Measurements from ENCODE around the gene LRIG1.

The LRIG1 gene

GRCh38 chr3:66365080-66365479 lies 135.7 kb downstream of the LRIG1 start:
- TF ChIP-seq, protein P1, sequence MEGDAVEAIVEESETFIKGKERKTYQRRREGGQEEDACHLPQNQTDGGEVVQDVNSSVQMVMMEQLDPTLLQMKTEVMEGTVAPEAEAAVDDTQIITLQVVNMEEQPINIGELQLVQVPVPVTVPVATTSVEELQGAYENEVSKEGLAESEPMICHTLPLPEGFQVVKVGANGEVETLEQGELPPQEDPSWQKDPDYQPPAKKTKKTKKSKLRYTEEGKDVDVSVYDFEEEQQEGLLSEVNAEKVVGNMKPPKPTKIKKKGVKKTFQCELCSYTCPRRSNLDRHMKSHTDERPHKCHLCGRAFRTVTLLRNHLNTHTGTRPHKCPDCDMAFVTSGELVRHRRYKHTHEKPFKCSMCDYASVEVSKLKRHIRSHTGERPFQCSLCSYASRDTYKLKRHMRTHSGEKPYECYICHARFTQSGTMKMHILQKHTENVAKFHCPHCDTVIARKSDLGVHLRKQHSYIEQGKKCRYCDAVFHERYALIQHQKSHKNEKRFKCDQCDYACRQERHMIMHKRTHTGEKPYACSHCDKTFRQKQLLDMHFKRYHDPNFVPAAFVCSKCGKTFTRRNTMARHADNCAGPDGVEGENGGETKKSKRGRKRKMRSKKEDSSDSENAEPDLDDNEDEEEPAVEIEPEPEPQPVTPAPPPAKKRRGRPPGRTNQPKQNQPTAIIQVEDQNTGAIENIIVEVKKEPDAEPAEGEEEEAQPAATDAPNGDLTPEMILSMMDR (conservative IDR thresholded peaks at IDR 0.05; ENCODE audit: low read length): no peak
- no peak for DNase-seq (ENCODE audit: low read depth)
- H3K4me3 ChIP-seq (ENCODE audit: low read length): no peak overlapping the region

DNA sequence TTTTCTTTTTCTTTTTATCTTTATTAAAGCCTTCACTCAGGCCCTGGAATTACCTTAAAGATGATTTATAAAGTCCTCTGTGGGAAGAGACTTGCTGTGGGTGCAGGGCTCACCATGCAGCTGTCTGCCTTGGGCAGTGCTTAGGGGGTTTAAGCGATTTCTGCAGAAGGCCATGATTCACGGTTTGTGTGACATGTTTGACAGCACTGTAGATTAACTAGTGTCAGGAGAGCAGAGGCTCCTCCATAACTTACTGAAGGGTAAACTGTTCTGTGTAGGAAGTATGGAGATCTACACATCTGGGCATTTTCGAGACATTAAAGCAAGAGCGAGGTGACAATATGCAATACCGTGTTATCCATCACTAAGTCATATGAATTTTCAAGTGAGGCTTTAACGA lies 137.7 kb downstream of the LRIG1 start:
- DNase-seq (ENCODE audit: low read depth): no peak
- TF ChIP-seq, protein P1 (conservative IDR thresholded peaks at IDR 0.05; ENCODE audit: low read length): no peak
- no peak overlapping the region for H3K4me3 ChIP-seq (ENCODE audit: low read length)

GRCh38 chr3:66362541-66362941 lies 138.3 kb downstream of the LRIG1 start:
- no peak overlapping the region for H3K4me3 ChIP-seq (ENCODE audit: low read length)
- TF ChIP-seq, protein P1 (conservative IDR thresholded peaks at IDR 0.05; ENCODE audit: low read length): no peak
- DNase-seq (ENCODE audit: low read depth): peak; percentile 82

DNA sequence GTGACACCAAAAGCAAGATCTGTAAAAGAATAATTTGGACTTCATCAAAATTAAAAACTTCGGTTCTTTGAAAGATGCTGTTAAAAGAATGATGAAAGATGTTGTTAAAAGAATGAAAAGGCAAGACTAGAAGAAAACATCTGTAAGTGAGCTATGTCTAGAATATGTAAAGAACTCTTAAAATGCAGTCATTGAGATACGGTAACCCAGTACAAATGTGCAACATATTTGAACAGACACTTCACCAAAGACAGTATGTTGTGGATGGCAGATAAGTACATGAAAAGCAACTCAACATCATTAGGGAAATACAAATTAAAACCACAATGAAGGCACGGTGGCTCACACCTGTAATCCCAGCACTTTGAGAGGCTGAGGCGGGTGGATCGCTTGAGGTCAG lies 139.5 kb downstream of the LRIG1 start:
- TF ChIP-seq, protein P1 (conservative IDR thresholded peaks at IDR 0.05; ENCODE audit: low read length): no peak
- no peak overlapping the region for H3K4me3 ChIP-seq (ENCODE audit: low read length)
- peak; percentile 33 for DNase-seq (ENCODE audit: low read depth)

GRCh38 chr3:66355997-66356396 lies 144.8 kb downstream of the LRIG1 start:
- no peak overlapping the region for H3K4me3 ChIP-seq (ENCODE audit: low read length)
- TF ChIP-seq, protein P1 (conservative IDR thresholded peaks at IDR 0.05; ENCODE audit: low read length): no peak
- no peak for DNase-seq (ENCODE audit: low read depth)

DNA sequence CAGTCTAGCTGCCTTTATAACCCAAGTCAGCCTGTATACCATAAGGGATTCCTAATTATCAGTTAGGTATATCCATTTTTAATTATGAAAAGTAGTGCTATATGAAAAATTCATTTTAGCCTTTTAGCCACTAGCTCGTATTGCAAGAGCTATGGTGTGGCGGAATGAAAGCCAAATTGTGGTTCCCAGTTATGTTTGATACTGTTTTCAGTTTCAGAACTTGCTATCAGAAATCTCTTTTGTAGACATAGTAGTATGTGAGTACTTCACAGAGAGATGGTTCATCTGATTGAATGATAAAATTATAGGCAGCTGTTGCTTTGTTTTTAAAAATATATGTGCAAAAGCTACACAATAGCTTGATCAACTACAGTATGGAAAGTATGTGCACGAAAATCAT lies 145.4 kb downstream of the LRIG1 start:
- TF ChIP-seq, protein P1 (conservative IDR thresholded peaks at IDR 0.05; ENCODE audit: low read length): no peak
- DNase-seq (ENCODE audit: low read depth): no peak
- no peak overlapping the region for H3K4me3 ChIP-seq (ENCODE audit: low read length)

- H3K4me3 ChIP-seq (ENCODE audit: low read length): no peak overlapping the region
- TF ChIP-seq, protein P1 (conservative IDR thresholded peaks at IDR 0.05; ENCODE audit: low read length): no peak
- no peak for DNase-seq (ENCODE audit: low read depth)
Measured at GRCh38 chr3:66354001-66354400, 146.8 kb downstream of the LRIG1 start.
